Fibroblast of the aortic adventitia (primary cell): ENCODE results near the gene MAD1L1. TPM values are rescaled to one million over a fixed set of nuclear protein-coding genes. Genes with fewer than 3 reads are reported as not detected.
"Not testable (repeated sequence)": the region's sequence is repeated elsewhere in the genome, so short reads cannot be mapped to it uniquely, and the experiment has no call there.

Experiments
- DNase-seq: peaks from one replicate; pipeline ENCODE4 v3.0.0-alpha.2; 2010; ENCODE audit warnings: low read depth
- H3K4me3 ChIP-seq: 2 replicates; pipeline ENCODE4 v1.5.1; 2011; ENCODE audit warnings: low read depth, mild to moderate bottlenecking, control low read depth, low read length, moderate library complexity
- CTCF ChIP-seq: IDR thresholded peaks from 2 replicates; pipeline ENCODE4 v1.5.1; 2011; ENCODE audit warnings: mild to moderate bottlenecking, low read length, control low read depth, inconsistent platforms; ENCODE audit not compliant: insufficient read depth
- total RNA-seq: library from RNA; depleted of rRNA; stranded (reverse); fragments of >200 nt; gene quantifications from 2 replicates; pipeline ENCODE4 v1.2.3, GENCODE V29; 2012; ENCODE audit warnings: low replicate concordance

The MAD1L1 gene
- total RNA-seq, 1 donor = 22.9 TPM

GRCh38 chr7:1934017-1934416, 298.7 kb downstream of the MAD1L1 start:
- TF ChIP-seq CTCF = no peak
- DNase-seq = no peak
- H3K4me3 ChIP-seq = no peak overlapping the region

- no peak for TF ChIP-seq CTCF
- no peak overlapping the region for H3K4me3 ChIP-seq
- no peak for DNase-seq
Measured at GRCh38 chr7:1933066-1933750, 299.5 kb downstream of the MAD1L1 start.

GRCh38 chr7:1931951-1932270, 300.8 kb downstream of the MAD1L1 start:
- no peak for TF ChIP-seq CTCF
- DNase-seq = no peak
- no peak overlapping the region for H3K4me3 ChIP-seq

- H3K4me3 ChIP-seq = no peak overlapping the region
- peak; percentile 81 for DNase-seq
- TF ChIP-seq CTCF = no peak
Measured at GRCh38 chr7:1931256-1931950, 301.3 kb downstream of the MAD1L1 start.

GRCh38 chr7:1930381-1931065, 302.2 kb downstream of the MAD1L1 start:
- no peak for TF ChIP-seq CTCF
- no peak overlapping the region for H3K4me3 ChIP-seq
- no peak for DNase-seq

GRCh38 chr7:1929349-1929925, 303.3 kb downstream of the MAD1L1 start:
- DNase-seq = not testable (repeated sequence)

More at GRCh38 chr7:1929349-1929925, 303.3 kb downstream of the MAD1L1 start:
- H3K4me3 ChIP-seq = not testable (repeated sequence)
